K562 (cell line): ENCODE results near the gene SPIRE1.

Experiments used
- CBFB ChIP-seq: sonication (generic); formaldehyde crosslinking; IDR thresholded peaks from 2 replicates; pipeline ENCODE4 v1.4.0; 2020; ENCODE audit warnings: mild to moderate bottlenecking, missing genetic modification reagents
- CBX3 ChIP-seq, 2 experiments: IDR thresholded peaks; 1 replicate in 1 of 2; 2 replicates in 1 of 2; pipeline ENCODE4 v1.6.1; 2012; ENCODE audit warnings: inconsistent platforms in 2 of 2, low read length in 2 of 2, borderline replicate concordance in 1 of 2, control low read depth in 1 of 2
- EGR1 ChIP-seq: fragments of 450-650 bp; conservative IDR thresholded peaks from 2 replicates; pipeline ENCODE4 v1.6.1; 2017; ENCODE audit warnings: mild to moderate bottlenecking
- ELF1 ChIP-seq: fragments of 200-800 bp; sonication (Bioruptor generic); IDR thresholded peaks from 2 replicates; pipeline ENCODE4 v1.6.1; 2016; ENCODE audit warnings: missing genetic modification characterization, missing compliant biosample characterization
- GABPA ChIP-seq: fragments of 200-800 bp; sonication (Bioruptor generic); conservative IDR thresholded peaks from 2 replicates; pipeline ENCODE4 v1.6.1; 2016; ENCODE audit warnings: low read depth, missing genetic modification characterization, missing compliant biosample characterization
- POLR2A ChIP-seq: fragments of 450-650 bp; conservative IDR thresholded peaks from 2 replicates; pipeline ENCODE4 v1.6.1; 2016
- RAD21 ChIP-seq, 2 experiments: fragments of 250-450 bp in 1 of 2; fragments of 450-650 bp in 1 of 2; sonication (Bioruptor Pico) in 1 of 2; formaldehyde crosslinking in 1 of 2; IDR thresholded peaks in 1 of 2; conservative IDR thresholded peaks in 1 of 2; 2 replicates each; pipeline versions ENCODE4 v1.4.0 to v1.8.0; 2020 to 2022; ENCODE audit warnings: mild to moderate bottlenecking in 2 of 2, moderate library complexity in 1 of 2
- TBP ChIP-seq: optimal IDR thresholded peaks from 2 replicates; pipeline ENCODE3; 2011; ENCODE audit warnings: low read depth, low read length, improper control_type of control experiment
- TEAD4 ChIP-seq, 2 experiments: sonication (generic) in 1 of 2; formaldehyde crosslinking in 1 of 2; IDR thresholded peaks; 2 replicates each; pipeline versions ENCODE4 v1.6.1 to v1.8.0; 2012 to 2022; ENCODE audit warnings: borderline replicate concordance in 1 of 2, inconsistent platforms in 1 of 2, low read length in 1 of 2, mild to moderate bottlenecking in 1 of 2, missing genetic modification reagents in 1 of 2
- YY1 ChIP-seq, 3 experiments: IDR thresholded peaks; 2 replicates each; pipeline ENCODE4 v1.6.1; 2011; ENCODE audit warnings: low read length in 2 of 3, mild to moderate bottlenecking in 2 of 3, moderate library complexity in 2 of 3, borderline replicate concordance in 1 of 3, control low read depth in 1 of 3, low read depth in 1 of 3; ENCODE audit not compliant: insufficient read depth in 3 of 3, insufficient replicate concordance in 2 of 3, control insufficient read depth in 1 of 3, insufficient read length in 1 of 3; ENCODE audit errors: extremely low read depth in 1 of 3
- ZNF551 ChIP-seq: fragments of 250-450 bp; sonication (Bioruptor Pico); IDR thresholded peaks from 2 replicates; pipeline ENCODE4 v1.5.0; 2021; ENCODE audit warnings: mild to moderate bottlenecking, moderate library complexity
- TF ChIP-seq, protein P1 (sequence below), 3 experiments: IDR thresholded peaks in 2 of 3; conservative IDR thresholded peaks in 1 of 3; 2 replicates each; pipeline ENCODE4 v1.5.1; 2011 to 2012; ENCODE audit warnings: low read length in 3 of 3, mild to moderate bottlenecking in 3 of 3, control low read depth in 2 of 3, improper control_type of control experiment in 1 of 3, inconsistent platforms in 1 of 3, low read depth in 1 of 3, mixed read lengths in 1 of 3, moderate library complexity in 1 of 3; ENCODE audit not compliant: insufficient read depth in 2 of 3
- TF ChIP-seq, protein P2 (sequence below): IDR thresholded peaks from 2 replicates; pipeline ENCODE4 v1.6.1; 2016; ENCODE audit warnings: missing genetic modification characterization, missing compliant biosample characterization
- TF ChIP-seq, protein P3 (sequence below): fragments of 250-450 bp; sonication (Bioruptor Pico); IDR thresholded peaks from 2 replicates; pipeline ENCODE4 v1.4.0; 2020; ENCODE audit warnings: mild to moderate bottlenecking, moderate library complexity

DNA sequence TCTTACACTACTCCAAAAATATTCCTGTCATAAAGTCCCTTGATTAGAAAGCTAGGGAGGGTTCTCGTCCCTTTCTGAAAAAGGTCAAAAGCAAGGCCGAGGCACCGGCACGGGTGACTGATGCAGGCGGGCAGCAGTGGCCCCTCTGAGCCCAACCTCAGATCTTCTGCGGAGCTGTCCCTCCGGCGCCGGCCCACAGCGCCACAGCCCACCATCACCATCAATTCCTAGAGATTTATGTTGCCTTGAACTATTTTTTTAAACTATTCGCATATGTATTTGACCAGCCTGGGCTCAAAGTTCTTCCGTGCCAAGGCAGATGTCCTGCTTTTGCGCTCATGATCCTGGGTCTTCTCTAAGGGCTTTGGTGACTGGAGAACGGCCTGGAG is 223.4 kb downstream of the SPIRE1 start:
- TF ChIP-seq CBFB (CRISPR knock-in tag) (no peak), EGR1 (no peak), RAD21 (CRISPR knock-in tag; conservative IDR thresholded peaks at IDR 0.05 in 1 of 2, IDR thresholded peaks at IDR 0.05 in 1 of 2) (no peak), GABPA (tag) (no peak), TEAD4 (IDR thresholded peaks at IDR 0.05; ENCODE audit: low read length) (no peak), TEAD4 (CRISPR knock-in tag; IDR thresholded peaks at IDR 0.05; ENCODE audit: borderline replicate concordance) (no peak), POLR2A (no peak), ELF1 (no peak), TBP (no peak), ZNF551 (no peak), YY1 (IDR thresholded peaks at IDR 0.05; ENCODE audit: borderline replicate concordance in 1 of 3, control insufficient read depth in 1 of 3, extremely low read depth in 1 of 3, insufficient read depth in 3 of 3, insufficient read length in 1 of 3, insufficient replicate concordance in 2 of 3, low read depth in 1 of 3, low read length in 2 of 3) (no peak), CBX3 (IDR thresholded peaks at IDR 0.05; ENCODE audit: borderline replicate concordance in 1 of 2, low read length in 2 of 2) (no peak)
- TF ChIP-seq, protein P1, sequence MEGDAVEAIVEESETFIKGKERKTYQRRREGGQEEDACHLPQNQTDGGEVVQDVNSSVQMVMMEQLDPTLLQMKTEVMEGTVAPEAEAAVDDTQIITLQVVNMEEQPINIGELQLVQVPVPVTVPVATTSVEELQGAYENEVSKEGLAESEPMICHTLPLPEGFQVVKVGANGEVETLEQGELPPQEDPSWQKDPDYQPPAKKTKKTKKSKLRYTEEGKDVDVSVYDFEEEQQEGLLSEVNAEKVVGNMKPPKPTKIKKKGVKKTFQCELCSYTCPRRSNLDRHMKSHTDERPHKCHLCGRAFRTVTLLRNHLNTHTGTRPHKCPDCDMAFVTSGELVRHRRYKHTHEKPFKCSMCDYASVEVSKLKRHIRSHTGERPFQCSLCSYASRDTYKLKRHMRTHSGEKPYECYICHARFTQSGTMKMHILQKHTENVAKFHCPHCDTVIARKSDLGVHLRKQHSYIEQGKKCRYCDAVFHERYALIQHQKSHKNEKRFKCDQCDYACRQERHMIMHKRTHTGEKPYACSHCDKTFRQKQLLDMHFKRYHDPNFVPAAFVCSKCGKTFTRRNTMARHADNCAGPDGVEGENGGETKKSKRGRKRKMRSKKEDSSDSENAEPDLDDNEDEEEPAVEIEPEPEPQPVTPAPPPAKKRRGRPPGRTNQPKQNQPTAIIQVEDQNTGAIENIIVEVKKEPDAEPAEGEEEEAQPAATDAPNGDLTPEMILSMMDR (IDR thresholded peaks at IDR 0.05 in 2 of 3, conservative IDR thresholded peaks at IDR 0.05 in 1 of 3; ENCODE audit: insufficient read depth in 2 of 3, low read depth in 1 of 3, low read length in 3 of 3) = no peak
- TF ChIP-seq, protein P2, sequence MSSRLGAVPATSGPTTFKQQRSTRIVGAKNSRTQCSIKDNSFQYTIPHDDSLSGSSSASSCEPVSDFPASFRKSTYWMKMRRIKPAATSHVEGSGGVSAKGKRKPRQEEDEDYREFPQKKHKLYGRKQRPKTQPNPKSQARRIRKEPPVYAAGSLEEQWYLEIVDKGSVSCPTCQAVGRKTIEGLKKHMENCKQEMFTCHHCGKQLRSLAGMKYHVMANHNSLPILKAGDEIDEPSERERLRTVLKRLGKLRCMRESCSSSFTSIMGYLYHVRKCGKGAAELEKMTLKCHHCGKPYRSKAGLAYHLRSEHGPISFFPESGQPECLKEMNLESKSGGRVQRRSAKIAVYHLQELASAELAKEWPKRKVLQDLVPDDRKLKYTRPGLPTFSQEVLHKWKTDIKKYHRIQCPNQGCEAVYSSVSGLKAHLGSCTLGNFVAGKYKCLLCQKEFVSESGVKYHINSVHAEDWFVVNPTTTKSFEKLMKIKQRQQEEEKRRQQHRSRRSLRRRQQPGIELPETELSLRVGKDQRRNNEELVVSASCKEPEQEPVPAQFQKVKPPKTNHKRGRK (tag) = no peak
- TF ChIP-seq, protein P3, sequence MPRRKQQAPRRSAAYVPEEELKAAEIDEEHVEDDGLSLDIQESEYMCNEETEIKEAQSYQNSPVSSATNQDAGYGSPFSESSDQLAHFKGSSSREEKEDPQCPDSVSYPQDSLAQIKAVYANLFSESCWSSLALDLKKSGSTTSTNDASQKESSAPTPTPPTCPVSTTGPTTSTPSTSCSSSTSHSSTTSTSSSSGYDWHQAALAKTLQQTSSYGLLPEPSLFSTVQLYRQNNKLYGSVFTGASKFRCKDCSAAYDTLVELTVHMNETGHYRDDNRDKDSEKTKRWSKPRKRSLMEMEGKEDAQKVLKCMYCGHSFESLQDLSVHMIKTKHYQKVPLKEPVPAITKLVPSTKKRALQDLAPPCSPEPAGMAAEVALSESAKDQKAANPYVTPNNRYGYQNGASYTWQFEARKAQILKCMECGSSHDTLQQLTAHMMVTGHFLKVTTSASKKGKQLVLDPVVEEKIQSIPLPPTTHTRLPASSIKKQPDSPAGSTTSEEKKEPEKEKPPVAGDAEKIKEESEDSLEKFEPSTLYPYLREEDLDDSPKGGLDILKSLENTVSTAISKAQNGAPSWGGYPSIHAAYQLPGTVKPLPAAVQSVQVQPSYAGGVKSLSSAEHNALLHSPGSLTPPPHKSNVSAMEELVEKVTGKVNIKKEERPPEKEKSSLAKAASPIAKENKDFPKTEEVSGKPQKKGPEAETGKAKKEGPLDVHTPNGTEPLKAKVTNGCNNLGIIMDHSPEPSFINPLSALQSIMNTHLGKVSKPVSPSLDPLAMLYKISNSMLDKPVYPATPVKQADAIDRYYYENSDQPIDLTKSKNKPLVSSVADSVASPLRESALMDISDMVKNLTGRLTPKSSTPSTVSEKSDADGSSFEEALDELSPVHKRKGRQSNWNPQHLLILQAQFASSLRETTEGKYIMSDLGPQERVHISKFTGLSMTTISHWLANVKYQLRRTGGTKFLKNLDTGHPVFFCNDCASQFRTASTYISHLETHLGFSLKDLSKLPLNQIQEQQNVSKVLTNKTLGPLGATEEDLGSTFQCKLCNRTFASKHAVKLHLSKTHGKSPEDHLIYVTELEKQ (CRISPR knock-in tag) = no peak
